22Rv1 (cell line): ENCODE results near the gene SUSD3.

Experiments used
- ZFX ChIP-seq: fragments of 450-650 bp; IDR thresholded peaks from 2 replicates; pipeline ENCODE4 v1.6.1; 2017; ENCODE audit warnings: antibody characterized with exemption, borderline replicate concordance
- TF ChIP-seq, protein P1 (sequence below): fragments of 450-650 bp; IDR thresholded peaks from 2 replicates; pipeline ENCODE4 v1.5.1; 2017; ENCODE audit warnings: mild to moderate bottlenecking

GRCh38 chr9:93107151-93107824, 48.8 kb downstream of the SUSD3 start:
- TF ChIP-seq, protein P1, sequence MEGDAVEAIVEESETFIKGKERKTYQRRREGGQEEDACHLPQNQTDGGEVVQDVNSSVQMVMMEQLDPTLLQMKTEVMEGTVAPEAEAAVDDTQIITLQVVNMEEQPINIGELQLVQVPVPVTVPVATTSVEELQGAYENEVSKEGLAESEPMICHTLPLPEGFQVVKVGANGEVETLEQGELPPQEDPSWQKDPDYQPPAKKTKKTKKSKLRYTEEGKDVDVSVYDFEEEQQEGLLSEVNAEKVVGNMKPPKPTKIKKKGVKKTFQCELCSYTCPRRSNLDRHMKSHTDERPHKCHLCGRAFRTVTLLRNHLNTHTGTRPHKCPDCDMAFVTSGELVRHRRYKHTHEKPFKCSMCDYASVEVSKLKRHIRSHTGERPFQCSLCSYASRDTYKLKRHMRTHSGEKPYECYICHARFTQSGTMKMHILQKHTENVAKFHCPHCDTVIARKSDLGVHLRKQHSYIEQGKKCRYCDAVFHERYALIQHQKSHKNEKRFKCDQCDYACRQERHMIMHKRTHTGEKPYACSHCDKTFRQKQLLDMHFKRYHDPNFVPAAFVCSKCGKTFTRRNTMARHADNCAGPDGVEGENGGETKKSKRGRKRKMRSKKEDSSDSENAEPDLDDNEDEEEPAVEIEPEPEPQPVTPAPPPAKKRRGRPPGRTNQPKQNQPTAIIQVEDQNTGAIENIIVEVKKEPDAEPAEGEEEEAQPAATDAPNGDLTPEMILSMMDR: no peak
- TF ChIP-seq ZFX: no peak
